ENCODE data around the gene C10orf105.

C10orf105 gene

GRCh38 chr10:71746344-71747037 is 26.9 kb upstream of the C10orf105 start:
- Histone ChIP-seq H4K12ac (ENCODE audit: low read depth, low read length) (no peak overlapping the region), H3K79me2 (ENCODE audit: control insufficient read depth, insufficient read depth, low read length, poor library complexity) (no peaks in the 10 kb centered on the region), H3K4me3 (ENCODE audit: low read depth, low read length) (no peak overlapping the region), H3K14ac (ENCODE audit: low read length) (no peak overlapping the region), H2BK5ac (ENCODE audit: low read depth, low read length, poor library complexity) (no peak overlapping the region), H3K4ac (ENCODE audit: low read depth, low read length) (no peak overlapping the region), H3K79me1 (ENCODE audit: low read length) (no peaks in the 10 kb centered on the region), H3K36me3 (ENCODE audit: control insufficient read depth in 1 of 2, insufficient read depth in 2 of 2, low read length in 2 of 2) (no peaks in the 10 kb centered on the region), H3K18ac (ENCODE audit: low read length) (no peak overlapping the region), H2AK5ac (ENCODE audit: low read length) (no peak overlapping the region), H3K4me1 (ENCODE audit: control insufficient read depth in 1 of 2, insufficient read depth in 2 of 2, low read length in 2 of 2) (peaks cover 6 to 10% of the 10 kb centered on the region in 2 experiments), H2BK12ac (ENCODE audit: low read length) (no peak overlapping the region), H4K8ac (ENCODE audit: low read depth, low read length) (no peak overlapping the region), H3K27me3 (ENCODE audit: insufficient read depth, low read length) (no peaks in the 10 kb centered on the region), H2BK120ac (ENCODE audit: insufficient read depth, low read length, poor library complexity) (no peak overlapping the region), H4K91ac (ENCODE audit: low read depth, low read length) (no peak overlapping the region), H3K9me3 (ENCODE audit: insufficient read depth, low read depth, low read length) (peaks cover 4% of the 10 kb centered on the region), H2AFZ (ENCODE audit: insufficient read depth, low read length, poor library complexity) (no peak overlapping the region), H3K4me2 (ENCODE audit: low read length) (no peak overlapping the region), H3K23ac (ENCODE audit: low read length) (no peak overlapping the region), H3K9ac (ENCODE audit: low read length) (no peak overlapping the region), H3K27ac (ENCODE audit: low read depth, low read length) (no peak overlapping the region)
- no CpG with 5 or more reads among the region's 13 CpGs for WGBS (ENCODE audit: extremely low coverage, insufficient coverage, insufficient read length)
- no peak for DNase-seq

- Histone ChIP-seq H4K8ac (ENCODE audit: low read depth, low read length) (no peak overlapping the region), H3K79me2 (ENCODE audit: control insufficient read depth, insufficient read depth, low read length, poor library complexity) (no peaks in the 10 kb centered on the region), H3K4me2 (ENCODE audit: low read length) (no peak overlapping the region), H2BK120ac (ENCODE audit: insufficient read depth, low read length, poor library complexity) (no peak overlapping the region), H2AFZ (ENCODE audit: insufficient read depth, low read length, poor library complexity) (no peak overlapping the region), H2AK5ac (ENCODE audit: low read length) (no peak overlapping the region), H3K4me3 (ENCODE audit: low read depth, low read length) (no peak overlapping the region), H4K91ac (ENCODE audit: low read depth, low read length) (no peak overlapping the region), H3K23ac (ENCODE audit: low read length) (no peak overlapping the region), H3K18ac (ENCODE audit: low read length) (no peak overlapping the region), H3K27ac (ENCODE audit: low read depth, low read length) (no peak overlapping the region), H3K4ac (ENCODE audit: low read depth, low read length) (no peak overlapping the region), H3K27me3 (ENCODE audit: insufficient read depth, low read length) (no peaks in the 10 kb centered on the region), H4K12ac (ENCODE audit: low read depth, low read length) (no peak overlapping the region), H3K14ac (ENCODE audit: low read length) (no peak overlapping the region), H3K9ac (ENCODE audit: low read length) (no peak overlapping the region), H2BK12ac (ENCODE audit: low read length) (no peak overlapping the region), H3K4me1 (ENCODE audit: control insufficient read depth in 1 of 2, insufficient read depth in 2 of 2, low read length in 2 of 2) (peaks cover 6 to 10% of the 10 kb centered on the region in 2 experiments), H3K9me3 (ENCODE audit: insufficient read depth, low read depth, low read length) (peaks cover 5% of the 10 kb centered on the region), H3K79me1 (ENCODE audit: low read length) (no peaks in the 10 kb centered on the region), H2BK5ac (ENCODE audit: low read depth, low read length, poor library complexity) (no peak overlapping the region), H3K36me3 (ENCODE audit: control insufficient read depth in 1 of 2, insufficient read depth in 2 of 2, low read length in 2 of 2) (no peaks in the 10 kb centered on the region)
- WGBS (ENCODE audit: extremely low coverage, insufficient coverage, insufficient read length), result no CpG with 5 or more reads among the region's 2 CpGs
- no peak for DNase-seq
These were observed 26.2 kb upstream of the C10orf105 start for GRCh38 chr10:71745664-71746250.

GRCh38 chr10:71744897-71745663 is 25.5 kb upstream of the C10orf105 start:
- H4K91ac ChIP-seq (ENCODE audit: low read depth, low read length), result no peak overlapping the region
- no peaks in the 10 kb centered on the region for H3K27me3 ChIP-seq (ENCODE audit: insufficient read depth, low read length)
- no peaks in the 10 kb centered on the region for H3K79me1 ChIP-seq (ENCODE audit: low read length)
- H2BK120ac ChIP-seq (ENCODE audit: insufficient read depth, low read length, poor library complexity), result no peak overlapping the region
- no peaks in the 10 kb centered on the region for H3K79me2 ChIP-seq (ENCODE audit: control insufficient read depth, insufficient read depth, low read length, poor library complexity)
- H3K4ac ChIP-seq (ENCODE audit: low read depth, low read length), result no peak overlapping the region
- no peak overlapping the region for H4K8ac ChIP-seq (ENCODE audit: low read depth, low read length)
- H3K14ac ChIP-seq (ENCODE audit: low read length), result no peak overlapping the region
- H3K4me1 ChIP-seq (ENCODE audit: control insufficient read depth in 1 of 2, insufficient read depth in 2 of 2, low read length in 2 of 2), result peaks cover 6 to 10% of the 10 kb centered on the region in 2 experiments
- H2BK12ac ChIP-seq (ENCODE audit: low read length), result no peak overlapping the region
- H3K36me3 ChIP-seq (ENCODE audit: control insufficient read depth in 1 of 2, insufficient read depth in 2 of 2, low read length in 2 of 2), result no peaks in the 10 kb centered on the region
- no peak overlapping the region for H3K23ac ChIP-seq (ENCODE audit: low read length)
- no peak overlapping the region for H3K18ac ChIP-seq (ENCODE audit: low read length)
- no peak for DNase-seq
- peak overlapping the region; percentile 8 for H3K4me3 ChIP-seq (ENCODE audit: low read depth, low read length)
- H3K9me3 ChIP-seq (ENCODE audit: insufficient read depth, low read depth, low read length), result peaks cover 5% of the 10 kb centered on the region
- no peak overlapping the region for H2AFZ ChIP-seq (ENCODE audit: insufficient read depth, low read length, poor library complexity)
- H2BK5ac ChIP-seq (ENCODE audit: low read depth, low read length, poor library complexity), result no peak overlapping the region
- H2AK5ac ChIP-seq (ENCODE audit: low read length), result no peak overlapping the region
- whole genome bisulfite sequencing (ENCODE audit: extremely low coverage, insufficient coverage, insufficient read length), result no CpG with 5 or more reads among the region's 8 CpGs
- no peak overlapping the region for H3K27ac ChIP-seq (ENCODE audit: low read depth, low read length)
- no peak overlapping the region for H3K9ac ChIP-seq (ENCODE audit: low read length)
- H4K12ac ChIP-seq (ENCODE audit: low read depth, low read length), result no peak overlapping the region
- H3K4me2 ChIP-seq (ENCODE audit: low read length), result no peak overlapping the region

GRCh38 chr10:71743866-71744265 is 24.3 kb upstream of the C10orf105 start:
- Histone ChIP-seq H3K9me3 (ENCODE audit: insufficient read depth, low read depth, low read length) (peaks cover 5% of the 10 kb centered on the region), H3K4me2 (ENCODE audit: low read length) (no peak overlapping the region), H2AK5ac (ENCODE audit: low read length) (no peak overlapping the region), H2BK5ac (ENCODE audit: low read depth, low read length, poor library complexity) (no peak overlapping the region), H2BK12ac (ENCODE audit: low read length) (no peak overlapping the region), H2BK120ac (ENCODE audit: insufficient read depth, low read length, poor library complexity) (no peak overlapping the region), H3K79me1 (ENCODE audit: low read length) (no peaks in the 10 kb centered on the region), H3K4ac (ENCODE audit: low read depth, low read length) (no peak overlapping the region), H3K79me2 (ENCODE audit: control insufficient read depth, insufficient read depth, low read length, poor library complexity) (no peaks in the 10 kb centered on the region), H4K8ac (ENCODE audit: low read depth, low read length) (no peak overlapping the region), H3K27ac (ENCODE audit: low read depth, low read length) (no peak overlapping the region), H3K4me1 (ENCODE audit: control insufficient read depth in 1 of 2, insufficient read depth in 2 of 2, low read length in 2 of 2) (peaks cover 6 to 10% of the 10 kb centered on the region in 2 experiments), H3K14ac (ENCODE audit: low read length) (no peak overlapping the region), H4K12ac (ENCODE audit: low read depth, low read length) (no peak overlapping the region), H3K23ac (ENCODE audit: low read length) (no peak overlapping the region), H3K4me3 (ENCODE audit: low read depth, low read length) (no peak overlapping the region), H3K18ac (ENCODE audit: low read length) (no peak overlapping the region), H3K9ac (ENCODE audit: low read length) (no peak overlapping the region), H3K27me3 (ENCODE audit: insufficient read depth, low read length) (no peaks in the 10 kb centered on the region), H3K36me3 (ENCODE audit: control insufficient read depth in 1 of 2, insufficient read depth in 2 of 2, low read length in 2 of 2) (no peaks in the 10 kb centered on the region), H2AFZ (ENCODE audit: insufficient read depth, low read length, poor library complexity) (no peak overlapping the region), H4K91ac (ENCODE audit: low read depth, low read length) (no peak overlapping the region)
- no CpG with 5 or more reads among the region's 1 CpG for WGBS (ENCODE audit: extremely low coverage, insufficient coverage, insufficient read length)
- DNase-seq, result no peak
